Panc1 (cell line): ENCODE data around the gene FAAP100. TPM values are rescaled to one million over a fixed set of nuclear protein-coding genes. Genes with fewer than 3 reads are reported as not detected.

Experiments used
- ATAC-seq: fragments of 200-7000 bp; cut with Tn5 transposase; 2 replicates; pipeline ENCODE4 v1.9.1; 2020; ENCODE audit warnings: mild to moderate bottlenecking, moderate library complexity
- BruUV-seq: library from RNA; stranded (reverse); fragments of 400-500 nt; replicated peaks from 2 replicates; lab custom pipeline; 2021; lab: Mats Ljungman, UMichigan
- CTCF ChIA-PET: fragments of 300-600 bp; sonication (Branson Sonifier 250); formaldehyde crosslinking; loops from one replicate; lab custom pipeline; 2022; ENCODE audit warnings: antibody characterized with exemption; lab: Charles Lee
- POLR2A ChIA-PET: fragments of 300-600 bp; sonication (Branson Sonifier 250); formaldehyde crosslinking; loops from one replicate; lab custom pipeline; 2022; ENCODE audit warnings: antibody characterized with exemption; lab: Charles Lee
- DNase-seq: peaks from one replicate; pipeline ENCODE4 v3.0.0-alpha.2; 2010; ENCODE audit warnings: low read depth, low spot score
- H3K27ac ChIP-seq: 2 replicates; pipeline ENCODE4 v1.5.1; 2011; ENCODE audit warnings: mild to moderate bottlenecking, low read length, inconsistent platforms
- H3K27me3 ChIP-seq: fragments of 200-500 bp; sonication (Bioruptor generic); 2 replicates; pipeline ENCODE4 v1.6.0; 2014; ENCODE audit warnings: low read length, inconsistent platforms; ENCODE audit not compliant: control insufficient read depth, insufficient read depth
- H3K36me3 ChIP-seq: fragments of 200-500 bp; sonication (Bioruptor generic); 2 replicates; pipeline ENCODE4 v1.5.1; 2014; ENCODE audit warnings: inconsistent platforms, mild to moderate bottlenecking, low read length, moderate library complexity; ENCODE audit not compliant: control insufficient read depth, insufficient read depth
- H3K4me1 ChIP-seq: 2 replicates; pipeline ENCODE4 v1.5.1; 2011; ENCODE audit warnings: inconsistent platforms, mild to moderate bottlenecking, low read length, moderate library complexity; ENCODE audit not compliant: control insufficient read depth, insufficient read depth
- H3K4me3 ChIP-seq, 2 experiments: 2 replicates each; pipeline ENCODE4 v1.5.1; 2011 to 2012; ENCODE audit warnings: low read depth in 2 of 2, low read length in 2 of 2, mild to moderate bottlenecking in 2 of 2, inconsistent platforms in 1 of 2, moderate library complexity in 1 of 2
- H3K9me3 ChIP-seq: fragments of 200-500 bp; sonication (Bioruptor generic); 2 replicates; pipeline ENCODE4 v1.5.1; 2014; ENCODE audit warnings: low read depth, mild to moderate bottlenecking, inconsistent platforms, low read length, moderate library complexity; ENCODE audit not compliant: control insufficient read depth, insufficient read depth
- POLR2AphosphoS5 ChIP-seq: IDR thresholded peaks from 2 replicates; pipeline ENCODE4 v1.6.1; 2012; ENCODE audit warnings: mild to moderate bottlenecking, low read depth, low read length, moderate library complexity
- REST ChIP-seq, 2 experiments: IDR thresholded peaks; 2 replicates each; pipeline ENCODE4 v1.6.1; 2011 to 2012; ENCODE audit warnings: low read depth in 2 of 2, control low read depth in 1 of 2, low read length in 1 of 2, mild to moderate bottlenecking in 1 of 2, moderate library complexity in 1 of 2; ENCODE audit not compliant: insufficient read depth in 1 of 2
- SIN3A ChIP-seq: IDR thresholded peaks from 2 replicates; pipeline ENCODE4 v1.6.1; 2012; ENCODE audit warnings: low read depth, mild to moderate bottlenecking, low read length, moderate library complexity, borderline replicate concordance; ENCODE audit not compliant: insufficient read depth
- TCF7L2 ChIP-seq: IDR thresholded peaks from 2 replicates; pipeline ENCODE4 v1.6.1; 2011; ENCODE audit warnings: mild to moderate bottlenecking, low read depth, low read length, inconsistent platforms
- in situ Hi-C: cut with HindIII; loops from 2 replicates; pipeline ENCODE4 v1.10.0; 2016; ENCODE audit warnings: low sequenced_read_pairs, low pct_unique_long_range_greater_than_20kb
- intact Hi-C: fragments of 100-400 bp; cut with micrococcal nuclease; formaldehyde crosslinking; loops from one replicate; pipeline ENCODE4 v1.10.0; 2022; ENCODE audit not compliant: unreplicated experiment
- total RNA-seq: library from RNA; stranded (reverse); gene quantifications from one replicate; pipeline ENCODE4 v1.2.1, GENCODE V29; 2021; ENCODE audit not compliant: unreplicated experiment
- TF ChIP-seq, protein P1 (sequence below): fragments of 450-650 bp; IDR thresholded peaks from 2 replicates; pipeline ENCODE4 v1.5.1; 2017; ENCODE audit warnings: mild to moderate bottlenecking

FAAP100 gene
- total RNA-seq, 1 experiment from 2014 or later = 265 TPM

GRCh38 chr17:81547614-81547982 lies 4.6 kb downstream of the FAAP100 start:
- peaks cover 53% of the 10 kb centered on the region for H3K4me1 ChIP-seq
- DNase-seq (no peak), ATAC-seq (no peak)
- POLR2A ChIA-PET = no interaction called here
- H3K27me3 ChIP-seq = no peaks in the 10 kb centered on the region
- H3K36me3 ChIP-seq = peaks cover 14% of the 10 kb centered on the region
- in situ Hi-C loops (no loop called here), intact Hi-C loops (no loop called here)
- BruUV-seq = no TSS peak
- TF ChIP-seq, protein P1, sequence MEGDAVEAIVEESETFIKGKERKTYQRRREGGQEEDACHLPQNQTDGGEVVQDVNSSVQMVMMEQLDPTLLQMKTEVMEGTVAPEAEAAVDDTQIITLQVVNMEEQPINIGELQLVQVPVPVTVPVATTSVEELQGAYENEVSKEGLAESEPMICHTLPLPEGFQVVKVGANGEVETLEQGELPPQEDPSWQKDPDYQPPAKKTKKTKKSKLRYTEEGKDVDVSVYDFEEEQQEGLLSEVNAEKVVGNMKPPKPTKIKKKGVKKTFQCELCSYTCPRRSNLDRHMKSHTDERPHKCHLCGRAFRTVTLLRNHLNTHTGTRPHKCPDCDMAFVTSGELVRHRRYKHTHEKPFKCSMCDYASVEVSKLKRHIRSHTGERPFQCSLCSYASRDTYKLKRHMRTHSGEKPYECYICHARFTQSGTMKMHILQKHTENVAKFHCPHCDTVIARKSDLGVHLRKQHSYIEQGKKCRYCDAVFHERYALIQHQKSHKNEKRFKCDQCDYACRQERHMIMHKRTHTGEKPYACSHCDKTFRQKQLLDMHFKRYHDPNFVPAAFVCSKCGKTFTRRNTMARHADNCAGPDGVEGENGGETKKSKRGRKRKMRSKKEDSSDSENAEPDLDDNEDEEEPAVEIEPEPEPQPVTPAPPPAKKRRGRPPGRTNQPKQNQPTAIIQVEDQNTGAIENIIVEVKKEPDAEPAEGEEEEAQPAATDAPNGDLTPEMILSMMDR = no peak
- no peak for TF ChIP-seq SIN3A
- no peak for TF ChIP-seq TCF7L2
- TF ChIP-seq REST (IDR thresholded peaks at IDR 0.05; ENCODE audit: insufficient read depth in 1 of 2, low read depth in 2 of 2, low read length in 1 of 2) = no peak
- 0 out of 2 replicates have a peak, but pooled peaks have one; percentile 25 for TF ChIP-seq POLR2AphosphoS5
- H3K9me3 ChIP-seq = no peaks in the 10 kb centered on the region
- H3K4me3 ChIP-seq = peak overlapping the region; percentile 15 to 91
- CTCF ChIA-PET = interaction anchor here (0.6 kb wide), 1 partner anchor 425 kb away, joined by 3 read pairs; no protein-coding TSS in a partner anchor
- peak overlapping the region; percentile 78 for H3K27ac ChIP-seq

- no peak for ATAC-seq
- BruUV-seq = no TSS peak
These were observed 5.1 kb downstream of the FAAP100 start for GRCh38 chr17:81546906-81547613.

More at GRCh38 chr17:81546906-81547613, 5.1 kb downstream of the FAAP100 start:
- CTCF ChIA-PET = interaction anchor here (0.5 to 0.6 kb wide), 2 partner anchors 425 to 982 kb away, joined by 3 to 9 read pairs; no protein-coding TSS in a partner anchor
- no peaks in the 10 kb centered on the region for H3K9me3 ChIP-seq
- peaks cover 58% of the 10 kb centered on the region for H3K4me1 ChIP-seq
- intact Hi-C loops = no loop called here
- no peak for DNase-seq
- H3K4me3 ChIP-seq = peak overlapping the region in 1 of 2 experiments; percentile 91; a peak in 2 of 4 replicates
- POLR2A ChIA-PET = no interaction called here
- in situ Hi-C loops = no loop called here
- H3K27ac ChIP-seq = peak overlapping the region; percentile 78
- H3K36me3 ChIP-seq = peaks cover 14% of the 10 kb centered on the region
- TF ChIP-seq POLR2AphosphoS5 (no peak; the same call in 1 of the 2 replicates), TCF7L2 (no peak), REST (IDR thresholded peaks at IDR 0.05; ENCODE audit: insufficient read depth in 1 of 2, low read depth in 2 of 2, low read length in 1 of 2) (no peak), SIN3A (no peak)
- TF ChIP-seq, protein P1 = no peak
- H3K27me3 ChIP-seq = no peaks in the 10 kb centered on the region
